WERI-Rb-1 (cell line): ENCODE data around the gene TSPAN15.

Experiments used
- DNase-seq: peaks from one replicate; pipeline ENCODE4 v3.0.0-alpha.2; 2020
- H3K27ac ChIP-seq: fragments of 250-450 bp; sonication (Bioruptor Pico); 2 replicates; pipeline ENCODE4 v1.5.1; 2020; ENCODE audit warnings: mild to moderate bottlenecking, moderate library complexity
- H3K27me3 ChIP-seq: fragments of 250-450 bp; sonication (Bioruptor Pico); 2 replicates; pipeline ENCODE4 v1.5.1; 2021; ENCODE audit warnings: mild to moderate bottlenecking, low read depth, moderate library complexity; ENCODE audit not compliant: insufficient read depth, severe bottlenecking
- H3K36me3 ChIP-seq: fragments of 250-450 bp; sonication (Bioruptor Pico); 2 replicates; pipeline ENCODE4 v1.5.1; 2020; ENCODE audit warnings: mild to moderate bottlenecking, moderate library complexity
- H3K4me3 ChIP-seq: 2 replicates; pipeline ENCODE4 v1.5.1; 2011; ENCODE audit warnings: low read depth, mild to moderate bottlenecking, control low read depth, low read length
- H3K9me3 ChIP-seq: fragments of 250-450 bp; sonication (Bioruptor Pico); 2 replicates; pipeline ENCODE4 v1.5.1; 2021; ENCODE audit warnings: mild to moderate bottlenecking, moderate library complexity; ENCODE audit not compliant: severe bottlenecking
- CTCF ChIP-seq: IDR thresholded peaks from 2 replicates; pipeline ENCODE4 v1.5.1; 2011; ENCODE audit warnings: low read depth, mild to moderate bottlenecking, control low read depth, inconsistent platforms, low read length

The TSPAN15 gene

DNA sequence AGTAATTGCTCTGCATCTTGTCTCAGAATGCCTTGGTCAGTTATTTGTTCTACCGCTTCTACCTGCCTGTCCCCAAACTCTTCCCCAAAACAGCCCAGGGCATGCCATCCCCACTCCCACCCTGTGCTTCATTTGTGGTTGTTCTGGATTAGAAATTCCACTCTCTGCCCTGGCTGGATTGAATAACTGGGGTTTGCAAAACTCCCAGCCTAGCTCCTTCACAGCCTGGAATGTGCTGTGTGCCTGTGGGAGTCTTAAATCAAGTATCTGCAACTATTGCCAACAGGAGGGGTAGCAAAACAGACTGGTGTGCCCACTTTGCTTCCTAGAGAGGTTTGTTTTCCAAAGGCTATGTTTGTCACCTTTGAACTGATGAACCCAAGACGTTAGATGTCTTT lies 24.2 kb downstream of the TSPAN15 start:
- DNase-seq: no peak
- no peak for TF ChIP-seq CTCF
- Histone ChIP-seq H3K4me3 (no peak overlapping the region), H3K9me3 (no peaks in the 10 kb centered on the region), H3K27ac (no peak overlapping the region), H3K36me3 (no peaks in the 10 kb centered on the region), H3K27me3 (no peaks in the 10 kb centered on the region)

DNA sequence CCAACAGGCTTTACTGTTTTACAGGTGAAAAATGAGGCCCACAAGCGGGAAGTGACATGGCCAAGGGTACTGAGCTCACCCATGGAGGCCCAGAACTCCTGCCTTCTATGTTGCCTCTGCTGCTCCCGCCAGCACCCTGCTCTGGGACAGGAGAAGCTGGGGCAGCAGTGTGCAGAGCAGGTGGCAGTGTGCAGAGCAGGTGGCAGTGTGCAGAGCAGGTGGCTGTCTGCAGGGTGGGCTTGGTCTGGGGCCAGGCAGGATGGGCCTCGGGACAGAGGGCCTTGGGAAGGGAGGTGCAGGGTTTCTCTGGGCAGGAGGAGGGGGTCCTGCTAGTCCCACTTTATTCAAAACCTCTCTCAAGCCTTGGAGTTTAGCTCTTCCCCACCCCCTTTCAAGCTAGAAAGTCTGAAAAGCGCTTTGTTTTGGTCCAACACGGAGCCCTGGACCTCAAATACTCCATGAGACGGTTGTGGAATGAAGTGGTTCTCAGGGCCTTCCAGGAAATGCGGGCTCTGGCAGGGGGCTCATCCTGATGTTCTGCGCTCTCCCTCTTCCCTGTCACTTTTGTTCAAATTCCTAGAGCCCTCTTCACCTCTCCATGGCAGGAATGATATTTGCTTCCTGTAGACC lies 26.8 kb downstream of the TSPAN15 start:
- Histone ChIP-seq H3K9me3 (no peaks in the 10 kb centered on the region), H3K4me3 (no peak overlapping the region), H3K27ac (no peak overlapping the region), H3K27me3 (no peaks in the 10 kb centered on the region), H3K36me3 (no peaks in the 10 kb centered on the region)
- DNase-seq: no peak
- TF ChIP-seq CTCF: no peak

DNA sequence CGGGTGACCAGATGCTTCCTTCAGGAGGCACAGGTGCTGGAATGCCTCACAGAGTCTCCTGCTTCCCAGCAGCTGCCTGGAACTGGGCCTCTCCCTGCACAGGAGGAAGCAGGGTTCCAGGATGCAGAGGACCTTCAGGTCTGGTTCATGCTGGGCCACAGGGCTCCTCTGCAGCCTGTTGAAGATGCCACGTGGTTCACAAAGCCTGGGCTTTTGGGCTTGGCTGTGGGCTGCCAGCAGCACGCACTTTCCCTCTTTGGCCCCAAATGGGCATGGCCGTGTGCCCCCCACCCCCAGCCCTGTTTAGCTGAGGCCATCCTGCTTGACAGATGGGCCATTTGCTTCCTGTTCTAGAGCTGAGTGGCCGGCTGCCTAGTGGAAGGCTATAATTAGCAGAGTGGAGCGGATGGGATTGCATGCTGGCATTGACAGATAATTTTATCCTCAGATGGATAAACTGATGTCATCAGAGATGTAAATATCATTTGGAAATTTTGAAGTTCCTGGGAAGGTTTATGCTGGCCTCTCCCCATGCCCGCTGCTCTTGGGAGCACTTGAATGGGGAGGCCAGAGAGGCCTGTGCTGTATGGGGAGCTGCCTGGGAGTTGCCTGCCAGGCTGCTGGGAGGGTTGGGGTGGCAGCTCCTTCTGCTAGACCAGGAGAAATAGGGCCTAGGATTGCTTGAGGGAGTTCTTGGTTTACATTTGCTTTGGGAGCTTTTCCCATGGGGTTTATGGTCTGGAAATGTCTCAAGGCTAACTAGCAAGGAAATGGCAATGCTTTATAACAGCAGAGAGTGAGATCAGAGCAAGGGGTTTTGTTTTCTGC lies 28.2 kb downstream of the TSPAN15 start:
- peak; percentile 77 for DNase-seq
- TF ChIP-seq CTCF: no peak
- H3K9me3 ChIP-seq: no peaks in the 10 kb centered on the region
- H3K27me3 ChIP-seq: no peaks in the 10 kb centered on the region
- H3K36me3 ChIP-seq: no peaks in the 10 kb centered on the region
- H3K4me3 ChIP-seq: no peak overlapping the region
- H3K27ac ChIP-seq: peak overlapping the region; percentile 21

GRCh38 chr10:69480068-69480412 lies 28.8 kb downstream of the TSPAN15 start:
- no peak overlapping the region for H3K4me3 ChIP-seq
- H3K36me3 ChIP-seq: no peaks in the 10 kb centered on the region
- H3K9me3 ChIP-seq: no peaks in the 10 kb centered on the region
- no peak for DNase-seq
- H3K27me3 ChIP-seq: no peaks in the 10 kb centered on the region
- TF ChIP-seq CTCF: no peak
- H3K27ac ChIP-seq: no peak overlapping the region

DNA sequence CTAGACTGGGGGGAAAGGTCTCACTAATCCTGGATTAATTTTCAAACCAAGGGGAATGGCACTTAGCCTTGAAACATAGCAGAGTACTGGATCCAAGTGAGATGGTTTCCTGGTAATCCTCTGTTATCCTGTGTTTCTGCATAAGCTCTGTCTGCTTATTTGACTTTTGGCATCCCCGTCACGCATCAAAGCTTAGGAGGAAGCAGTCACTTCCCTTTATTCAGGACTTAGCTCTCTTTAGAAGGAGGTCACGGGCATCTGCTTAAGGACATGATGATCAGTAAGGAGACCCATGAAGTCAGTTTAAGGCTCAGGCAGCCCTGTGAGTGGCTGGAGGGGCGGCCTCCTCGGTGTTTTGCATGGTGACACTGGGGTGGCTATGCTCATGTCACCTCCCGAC lies 30.0 kb downstream of the TSPAN15 start:
- no peaks in the 10 kb centered on the region for H3K36me3 ChIP-seq
- no peaks in the 10 kb centered on the region for H3K9me3 ChIP-seq
- no peak for TF ChIP-seq CTCF
- DNase-seq: peak; percentile 88
- no peak overlapping the region for H3K4me3 ChIP-seq
- no peaks in the 10 kb centered on the region for H3K27me3 ChIP-seq
- peak overlapping the region; percentile 24 for H3K27ac ChIP-seq
